ENCODE measurements around the gene RNF125. TPM values are rescaled to one million over a fixed set of nuclear protein-coding genes. Genes with fewer than 3 reads are reported as not detected.

Gene RNF125
- total and polyA plus RNA-seq, 10 of the 15 experiments (the other 5 are each of a cell fraction or from before 2014, with no cell fraction given) = 0.79 to 3.9 (median 2.9) TPM

- Histone ChIP-seq H3K27me3 (replicated peaks in 1 of 2; ENCODE audit: control insufficient read depth in 2 of 2, insufficient read depth in 2 of 2, low read length in 1 of 2) (no peaks in the 10 kb centered on the region), H4K20me1 (ENCODE audit: control insufficient read depth, insufficient read depth) (no peaks in the 10 kb centered on the region), H3K4me2 (ENCODE audit: control insufficient read depth, insufficient read depth) (no peak overlapping the region), H3K9me3 (replicated peaks; ENCODE audit: control insufficient read depth, insufficient read depth, low read length) (peaks cover 7% of the 10 kb centered on the region; the same call in 2 of the 3 replicates), H3K4me3 (no peak overlapping the region), H3K27ac (ENCODE audit: control insufficient read depth, insufficient read depth) (no peak overlapping the region), H3K36me3 (ENCODE audit: control insufficient read depth in 2 of 2, insufficient read depth in 2 of 2, low read length in 1 of 2) (no peaks in the 10 kb centered on the region), H2AFZ (ENCODE audit: control insufficient read depth, low read depth, low read length) (no peak overlapping the region), H3K4me1 (ENCODE audit: control insufficient read depth, insufficient read depth, low read length) (no peaks in the 10 kb centered on the region), H3K9ac (ENCODE audit: control insufficient read depth, insufficient read depth, low read length) (no peak overlapping the region), H3K79me2 (ENCODE audit: control insufficient read depth, insufficient read depth, low read length) (no peaks in the 10 kb centered on the region)
- intact Hi-C loops (cut with micrococcal nuclease; ENCODE audit: unreplicated experiment) = loop anchor here (5.0 to 10.0 kb wide), 3 partner anchors 237 to 555 kb away; no protein-coding TSS in a partner anchor
- in situ Hi-C loops (cut with MboI) = no loop called here
- 78% methylated on average over 2 of the region's 2 CpGs for WGBS (ENCODE audit: insufficient coverage, insufficient replicate concordance, low lambda C conversion rate, missing lambda C conversion rate)
- ATAC-seq = no peak
- POLR2A ChIA-PET = no interaction called here
- no TSS peak for BruUV-seq (replicated peaks)
- CTCF ChIA-PET = no interaction called here
- TF ChIP-seq CHD1 (IDR thresholded peaks at IDR 0.05; ENCODE audit: low read depth, low read length) (no peak), ZBED1 (IDR thresholded peaks at IDR 0.05; ENCODE audit: borderline replicate concordance) (no peak)
- RAD21 ChIA-PET (ENCODE audit: unreplicated experiment) = interaction anchor here (1.2 kb wide), 1 partner anchor 257 kb away, joined by 4 read pairs; no protein-coding TSS in a partner anchor
- FAIRE-seq = no peak
- SMC1A ChIA-PET (ENCODE audit: uncharacterized antibody, unreplicated experiment) = interaction anchor here (0.6 to 1.6 kb wide), 3 partner anchors 38 to 157 kb away, joined by 3 read pairs; no protein-coding TSS in a partner anchor
- DNase-seq (ENCODE audit: low read depth, low spot score) = no peak
Measured at GRCh38 chr18:31979714-31980113, 38.9 kb upstream of the RNF125 start.

- Histone ChIP-seq H3K9me3 (replicated peaks; ENCODE audit: control insufficient read depth, insufficient read depth, low read length) (peaks cover 4% of the 10 kb centered on the region; the same call in 2 of the 3 replicates), H3K79me2 (ENCODE audit: control insufficient read depth, insufficient read depth, low read length) (no peaks in the 10 kb centered on the region), H2AFZ (ENCODE audit: control insufficient read depth, low read depth, low read length) (no peak overlapping the region), H3K9ac (ENCODE audit: control insufficient read depth, insufficient read depth, low read length) (no peak overlapping the region), H3K27me3 (replicated peaks in 1 of 2; ENCODE audit: control insufficient read depth in 2 of 2, insufficient read depth in 2 of 2, low read length in 1 of 2) (no peaks in the 10 kb centered on the region), H3K4me2 (ENCODE audit: control insufficient read depth, insufficient read depth) (no peak overlapping the region), H4K20me1 (ENCODE audit: control insufficient read depth, insufficient read depth) (no peaks in the 10 kb centered on the region), H3K4me1 (ENCODE audit: control insufficient read depth, insufficient read depth, low read length) (no peaks in the 10 kb centered on the region), H3K36me3 (ENCODE audit: control insufficient read depth in 2 of 2, insufficient read depth in 2 of 2, low read length in 1 of 2) (no peaks in the 10 kb centered on the region), H3K27ac (ENCODE audit: control insufficient read depth, insufficient read depth) (no peak overlapping the region), H3K4me3 (no peak overlapping the region)
- in situ Hi-C loops (cut with MboI) = no loop called here
- ChIA-PET SMC1A (ENCODE audit: uncharacterized antibody, unreplicated experiment) (interaction anchor here (0.6 kb wide), 1 partner anchor 419 kb away, joined by 3 read pairs; no protein-coding TSS in a partner anchor), CTCF (no interaction called here), RAD21 (ENCODE audit: unreplicated experiment) (no interaction called here), POLR2A (no interaction called here)
- no peak for FAIRE-seq
- no peak for DNase-seq (ENCODE audit: low read depth, low spot score)
- intact Hi-C loops (cut with micrococcal nuclease; ENCODE audit: unreplicated experiment) = no loop called here
- ATAC-seq = no peak
- TF ChIP-seq WRNIP1 (IDR thresholded peaks at IDR 0.05; ENCODE audit: borderline replicate concordance, low read depth, low read length) = no peak
- TF ChIP-seq ESRRA (IDR thresholded peaks at IDR 0.05; ENCODE audit: low read length) = no peak
- no peak for TF ChIP-seq RELA (IDR thresholded peaks at IDR 0.05; ENCODE audit: borderline replicate concordance, partially characterized antibody)
- no peak for TF ChIP-seq MYB (IDR thresholded peaks at IDR 0.05; ENCODE audit: borderline replicate concordance, low read depth, low read length)
- TF ChIP-seq TBL1XR1 (IDR thresholded peaks at IDR 0.05; ENCODE audit: low read depth, low read length) = no peak
- BruUV-seq (replicated peaks) = no TSS peak
Measured at GRCh38 chr18:31980863-31981262, 37.8 kb upstream of the RNF125 start.

Measured in GM12878 (cell line).